ENCODE measurements around the gene HORMAD2. TPM values are rescaled to one million over a fixed set of nuclear protein-coding genes. Genes with fewer than 3 reads are reported as not detected.

The HORMAD2 gene
- total RNA-seq, 1 donor from 2014 or later = not detected

DNA sequence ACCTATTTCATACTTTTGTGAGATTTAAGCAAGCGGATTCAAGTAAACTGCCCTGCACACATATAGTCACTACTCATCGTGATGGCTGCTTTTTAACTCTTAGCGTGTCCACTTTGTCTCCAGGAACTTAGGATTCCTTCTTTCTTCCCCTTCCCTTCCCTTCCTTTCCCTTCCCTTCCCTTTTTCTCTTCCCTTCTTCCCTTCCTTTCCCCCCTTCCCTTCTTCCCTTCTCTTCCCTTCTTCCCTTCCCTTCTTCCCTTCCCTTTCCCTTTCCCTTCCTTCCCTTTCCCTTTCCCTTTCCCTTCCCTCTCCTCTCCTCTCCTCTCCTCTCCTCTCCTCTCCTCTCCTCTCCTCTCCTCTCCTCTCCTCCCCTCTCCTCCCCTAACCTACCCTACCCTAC, 100.4 kb downstream of the HORMAD2 start:
- Mint-ChIP-seq H3K4me3 (ENCODE audit: unreplicated experiment) (no peak overlapping the region), H3K4me1 (ENCODE audit: unreplicated experiment) (no peaks in the 10 kb centered on the region), H3K27me3 (ENCODE audit: unreplicated experiment) (peaks cover 1% of the 10 kb centered on the region), H3K27ac (ENCODE audit: unreplicated experiment) (no peak overlapping the region), H3K36me3 (ENCODE audit: low read depth, unreplicated experiment) (no peaks in the 10 kb centered on the region), H3K9me3 (ENCODE audit: unreplicated experiment) (no peaks in the 10 kb centered on the region)
- TF ChIP-seq, protein P1, sequence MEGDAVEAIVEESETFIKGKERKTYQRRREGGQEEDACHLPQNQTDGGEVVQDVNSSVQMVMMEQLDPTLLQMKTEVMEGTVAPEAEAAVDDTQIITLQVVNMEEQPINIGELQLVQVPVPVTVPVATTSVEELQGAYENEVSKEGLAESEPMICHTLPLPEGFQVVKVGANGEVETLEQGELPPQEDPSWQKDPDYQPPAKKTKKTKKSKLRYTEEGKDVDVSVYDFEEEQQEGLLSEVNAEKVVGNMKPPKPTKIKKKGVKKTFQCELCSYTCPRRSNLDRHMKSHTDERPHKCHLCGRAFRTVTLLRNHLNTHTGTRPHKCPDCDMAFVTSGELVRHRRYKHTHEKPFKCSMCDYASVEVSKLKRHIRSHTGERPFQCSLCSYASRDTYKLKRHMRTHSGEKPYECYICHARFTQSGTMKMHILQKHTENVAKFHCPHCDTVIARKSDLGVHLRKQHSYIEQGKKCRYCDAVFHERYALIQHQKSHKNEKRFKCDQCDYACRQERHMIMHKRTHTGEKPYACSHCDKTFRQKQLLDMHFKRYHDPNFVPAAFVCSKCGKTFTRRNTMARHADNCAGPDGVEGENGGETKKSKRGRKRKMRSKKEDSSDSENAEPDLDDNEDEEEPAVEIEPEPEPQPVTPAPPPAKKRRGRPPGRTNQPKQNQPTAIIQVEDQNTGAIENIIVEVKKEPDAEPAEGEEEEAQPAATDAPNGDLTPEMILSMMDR (IDR thresholded peaks at IDR 0.05; ENCODE audit: unreplicated experiment) = no peak
- DNase-seq (ENCODE audit: low spot score) = no peak

DNA sequence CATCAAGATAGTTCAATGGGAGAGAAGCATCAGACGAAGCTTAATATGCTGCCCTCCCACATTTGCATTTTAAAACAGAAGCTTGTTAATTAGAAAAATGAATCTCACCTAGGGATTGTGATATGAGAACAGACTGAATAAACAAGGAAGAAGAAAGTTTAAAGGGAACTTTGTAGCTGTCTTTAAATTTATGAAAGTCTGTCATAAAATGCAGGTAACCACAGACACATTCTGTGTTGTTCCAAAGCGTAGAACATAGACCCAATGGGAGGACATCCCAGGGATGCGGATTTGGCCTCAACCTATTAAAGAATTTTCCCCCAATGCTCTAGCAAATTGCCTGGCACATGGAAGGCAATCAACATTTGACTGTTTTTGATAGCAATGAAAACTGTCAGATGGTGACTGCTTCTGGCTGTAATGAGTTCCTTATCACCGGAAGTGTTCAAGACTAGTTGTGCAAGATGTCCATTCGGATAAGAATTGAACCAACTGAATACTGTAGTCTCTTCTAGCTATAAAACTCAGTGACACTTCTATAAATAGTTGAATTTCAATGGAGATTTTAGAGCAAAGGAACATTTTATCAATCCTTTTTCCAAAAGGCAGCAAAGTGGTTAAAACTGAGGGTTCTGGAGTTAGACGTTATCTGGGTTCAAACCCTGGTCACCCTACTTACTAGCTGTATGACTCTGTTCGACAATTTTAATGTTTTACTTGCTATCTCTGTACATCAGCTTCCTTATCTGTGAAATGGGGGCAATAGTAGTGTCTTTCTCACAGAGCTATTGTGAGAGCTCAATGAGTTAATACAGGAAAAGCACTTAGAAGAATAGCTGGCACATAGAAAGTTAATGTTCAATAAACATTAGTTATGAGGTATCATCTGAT, 101.4 kb downstream of the HORMAD2 start:
- peaks cover 1% of the 10 kb centered on the region for H3K27me3 Mint-ChIP-seq (ENCODE audit: unreplicated experiment)
- no peaks in the 10 kb centered on the region for H3K9me3 Mint-ChIP-seq (ENCODE audit: unreplicated experiment)
- H3K27ac Mint-ChIP-seq (ENCODE audit: unreplicated experiment) = no peak overlapping the region

DNA sequence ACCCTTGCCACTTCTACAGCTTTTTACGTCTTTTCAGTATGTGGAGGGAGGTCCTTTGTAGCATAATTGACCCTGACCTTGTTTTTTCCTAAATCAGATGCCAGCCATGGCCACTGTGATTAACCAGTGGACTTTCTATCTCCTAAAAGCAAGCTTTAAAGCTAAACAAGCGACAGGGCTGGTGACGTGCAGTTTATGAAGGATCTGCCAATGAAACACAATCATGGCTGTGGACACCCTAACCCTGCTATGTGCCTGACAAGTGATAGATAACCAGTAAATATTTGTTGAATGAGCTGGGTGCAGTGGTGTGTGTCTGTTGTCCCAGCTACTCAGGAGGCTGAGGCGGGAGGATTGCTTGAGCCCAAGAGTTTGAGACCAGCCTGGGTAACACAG, 102.1 kb downstream of the HORMAD2 start:
- no peak for DNase-seq (ENCODE audit: low spot score)
- Mint-ChIP-seq H3K27ac (ENCODE audit: unreplicated experiment) (no peak overlapping the region), H3K36me3 (ENCODE audit: low read depth, unreplicated experiment) (no peaks in the 10 kb centered on the region), H3K9me3 (ENCODE audit: unreplicated experiment) (no peaks in the 10 kb centered on the region), H3K27me3 (ENCODE audit: unreplicated experiment) (peaks cover 1% of the 10 kb centered on the region), H3K4me3 (ENCODE audit: unreplicated experiment) (no peak overlapping the region), H3K4me1 (ENCODE audit: unreplicated experiment) (no peaks in the 10 kb centered on the region)
- TF ChIP-seq, protein P1 (IDR thresholded peaks at IDR 0.05; ENCODE audit: unreplicated experiment) = no peak

More for the DNA sequence above, 101.4 kb downstream of the HORMAD2 start:
- no peak for DNase-seq (ENCODE audit: low spot score)
- no peaks in the 10 kb centered on the region for H3K36me3 Mint-ChIP-seq (ENCODE audit: low read depth, unreplicated experiment)
- H3K4me1 Mint-ChIP-seq (ENCODE audit: unreplicated experiment) = no peaks in the 10 kb centered on the region
- TF ChIP-seq, protein P1 (IDR thresholded peaks at IDR 0.05; ENCODE audit: unreplicated experiment) = no peak
- no peak overlapping the region for H3K4me3 Mint-ChIP-seq (ENCODE audit: unreplicated experiment)

DNA sequence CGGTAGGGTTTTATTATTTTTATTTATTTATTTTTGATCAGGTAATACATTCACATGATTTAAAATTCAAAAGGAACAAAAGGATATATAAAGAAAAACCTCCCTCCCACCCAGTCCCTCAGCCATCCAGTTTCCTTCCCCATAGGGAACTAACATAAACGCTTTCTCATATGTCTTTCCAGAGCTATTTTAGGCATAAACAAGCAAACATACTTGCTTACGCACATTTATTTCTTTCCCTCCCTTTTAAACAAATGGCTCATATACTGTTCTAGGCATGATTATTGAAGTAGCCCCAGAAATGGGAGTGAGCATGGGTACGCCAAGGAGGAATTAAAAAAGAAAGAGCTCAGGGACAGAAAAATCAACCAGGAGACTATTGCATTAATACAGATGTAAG, 102.6 kb downstream of the HORMAD2 start:
- Mint-ChIP-seq H3K9me3 (ENCODE audit: unreplicated experiment) (no peaks in the 10 kb centered on the region), H3K27ac (ENCODE audit: unreplicated experiment) (no peak overlapping the region), H3K27me3 (ENCODE audit: unreplicated experiment) (peaks cover 1% of the 10 kb centered on the region), H3K4me1 (ENCODE audit: unreplicated experiment) (no peaks in the 10 kb centered on the region), H3K4me3 (ENCODE audit: unreplicated experiment) (no peak overlapping the region), H3K36me3 (ENCODE audit: low read depth, unreplicated experiment) (no peaks in the 10 kb centered on the region)
- TF ChIP-seq, protein P1 (IDR thresholded peaks at IDR 0.05; ENCODE audit: unreplicated experiment) = no peak
- no peak for DNase-seq (ENCODE audit: low spot score)

DNA sequence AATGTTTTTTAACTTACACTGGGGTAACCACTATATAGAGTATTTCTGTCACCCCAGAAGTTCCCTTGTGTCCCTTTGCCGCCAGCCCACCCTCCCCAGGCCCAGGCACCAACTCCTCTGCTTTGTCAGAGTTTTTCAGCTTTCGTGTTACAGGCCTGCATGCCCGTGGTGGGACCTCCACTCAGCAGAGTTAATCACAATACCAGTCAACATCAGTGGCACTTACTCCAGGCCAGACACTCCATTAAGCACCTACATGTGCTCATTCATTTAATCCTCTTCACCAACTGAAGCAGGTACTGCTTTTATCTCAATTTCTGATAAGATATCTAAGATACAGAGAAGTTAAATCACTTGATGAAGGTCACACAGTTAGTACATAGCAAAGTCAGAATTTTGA, 103.0 kb downstream of the HORMAD2 start:
- Mint-ChIP-seq H3K9me3 (ENCODE audit: unreplicated experiment) (no peaks in the 10 kb centered on the region), H3K4me1 (ENCODE audit: unreplicated experiment) (no peaks in the 10 kb centered on the region), H3K27me3 (ENCODE audit: unreplicated experiment) (peaks cover under 1% of the 10 kb centered on the region), H3K4me3 (ENCODE audit: unreplicated experiment) (no peak overlapping the region), H3K36me3 (ENCODE audit: low read depth, unreplicated experiment) (no peaks in the 10 kb centered on the region), H3K27ac (ENCODE audit: unreplicated experiment) (no peak overlapping the region)
- TF ChIP-seq, protein P1 (IDR thresholded peaks at IDR 0.05; ENCODE audit: unreplicated experiment) = no peak
- DNase-seq (ENCODE audit: low spot score) = no peak

Data from endothelial cell (in vitro differentiated cells).